ENCODE results near the gene UGCG. TPM values are rescaled to one million over a fixed set of nuclear protein-coding genes. Genes with fewer than 3 reads are reported as not detected.

The UGCG gene
- total RNA-seq, 1 donor, result 399 TPM

- no peak for DNase-seq (ENCODE audit: low read depth)
- no peak overlapping the region for H3K4me3 ChIP-seq (ENCODE audit: low read depth, low read length)
- TF ChIP-seq CTCF (IDR thresholded peaks at IDR 0.05; ENCODE audit: insufficient read depth, low read depth, low read length), result no peak
Observed at GRCh38 chr9:111909444-111909843, 12.8 kb downstream of the UGCG start.

- no peak overlapping the region for H3K4me3 ChIP-seq (ENCODE audit: low read depth, low read length)
Observed at GRCh38 chr9:111910428-111910827, 13.8 kb downstream of the UGCG start.

GRCh38 chr9:111913159-111913558 lies 16.5 kb downstream of the UGCG start:
- DNase-seq (ENCODE audit: low read depth), result no peak
- no peak overlapping the region for H3K4me3 ChIP-seq (ENCODE audit: low read depth, low read length)
- no peak for TF ChIP-seq CTCF (IDR thresholded peaks at IDR 0.05; ENCODE audit: insufficient read depth, low read depth, low read length)

More at GRCh38 chr9:111910428-111910827, 13.8 kb downstream of the UGCG start:
- DNase-seq (ENCODE audit: low read depth), result no peak
- no peak for TF ChIP-seq CTCF (IDR thresholded peaks at IDR 0.05; ENCODE audit: insufficient read depth, low read depth, low read length)

GRCh38 chr9:111914749-111915424 lies 18.3 kb downstream of the UGCG start:
- DNase-seq (ENCODE audit: low read depth), result no peak
- H3K4me3 ChIP-seq (ENCODE audit: low read depth, low read length), result no peak overlapping the region
- no peak for TF ChIP-seq CTCF (IDR thresholded peaks at IDR 0.05; ENCODE audit: insufficient read depth, low read depth, low read length)

GRCh38 chr9:111915425-111915758 lies 18.8 kb downstream of the UGCG start:
- no peak overlapping the region for H3K4me3 ChIP-seq (ENCODE audit: low read depth, low read length)
- TF ChIP-seq CTCF (IDR thresholded peaks at IDR 0.05; ENCODE audit: insufficient read depth, low read depth, low read length), result no peak
- no peak for DNase-seq (ENCODE audit: low read depth)

- no peak for TF ChIP-seq CTCF (IDR thresholded peaks at IDR 0.05; ENCODE audit: insufficient read depth, low read depth, low read length)
- DNase-seq (ENCODE audit: low read depth), result no peak
- no peak overlapping the region for H3K4me3 ChIP-seq (ENCODE audit: low read depth, low read length)
Observed at GRCh38 chr9:111916234-111916645, 19.6 kb downstream of the UGCG start.

- no peak for DNase-seq (ENCODE audit: low read depth)
- H3K4me3 ChIP-seq (ENCODE audit: low read depth, low read length), result no peak overlapping the region
- TF ChIP-seq CTCF (IDR thresholded peaks at IDR 0.05; ENCODE audit: insufficient read depth, low read depth, low read length), result no peak
Observed at GRCh38 chr9:111917201-111917600, 20.6 kb downstream of the UGCG start.
